Spleen (tissue), 11 donors: ENCODE data around the gene ANO2. TPM values are rescaled to one million over a fixed set of nuclear protein-coding genes. Genes with fewer than 3 reads are reported as not detected.

Source experiments
- DNase-seq: peaks from one replicate; pipeline ENCODE4 v3.0.0-alpha.2; 2020
- H3K27ac ChIP-seq, 8 donors: fragments of 200-600 bp; sonication (generic) in 7 of 8; 1 replicate in 4 of 8; 2 replicates in 4 of 8; pipeline versions ENCODE4 v1.5.0 to v1.8.0; 2016 to 2021; ENCODE audit warnings: inconsistent platforms in 4 of 8, mild to moderate bottlenecking in 4 of 8, moderate library complexity in 1 of 8
- H3K27me3 ChIP-seq, 7 donors: fragments of 200-600 bp; sonication (generic) in 6 of 7; replicated peaks in 1 of 7; 1 replicate in 4 of 7; 2 replicates in 3 of 7; pipeline versions ENCODE4 v1.5.0 to v1.8.0; 2016 to 2021; ENCODE audit warnings: inconsistent platforms in 3 of 7, mild to moderate bottlenecking in 1 of 7
- H3K36me3 ChIP-seq, 6 donors: fragments of 200-600 bp; sonication (generic) in 5 of 6; 1 replicate in 4 of 6; 2 replicates in 2 of 6; pipeline versions ENCODE4 v1.5.0 to v1.8.0; 2016 to 2021; ENCODE audit warnings: inconsistent platforms in 2 of 6
- H3K4me1 ChIP-seq, 6 donors: fragments of 200-600 bp; sonication (generic) in 5 of 6; 1 replicate in 3 of 6; 2 replicates in 3 of 6; pipeline versions ENCODE4 v1.5.0 to v1.8.0; 2016 to 2021; ENCODE audit warnings: inconsistent platforms in 3 of 6
- H3K4me3 ChIP-seq, 8 donors: fragments of 200-600 bp; sonication (generic) in 7 of 8; 1 replicate in 4 of 8; 2 replicates in 4 of 8; pipeline versions ENCODE4 v1.5.0 to v1.8.0; 2016 to 2021; ENCODE audit warnings: inconsistent platforms in 4 of 8, mild to moderate bottlenecking in 4 of 8, moderate library complexity in 2 of 8
- H3K9me3 ChIP-seq, 8 donors: fragments of 200-600 bp; sonication (generic) in 7 of 8; 1 replicate in 4 of 8; 2 replicates in 4 of 8; pipeline versions ENCODE4 v1.5.0 to v1.8.0; 2016 to 2021; ENCODE audit warnings: inconsistent platforms in 4 of 8
- CTCF ChIP-seq, 11 experiments: fragments of 200-600 bp in 7 of 11; fragments of 450-650 bp in 4 of 11; sonication (generic) in 4 of 11; IDR thresholded peaks in 8 of 11; conservative IDR thresholded peaks in 3 of 11; 1 replicate in 7 of 11; 2 replicates in 4 of 11; pipeline versions ENCODE4 v1.4.0 to v1.8.0; 2016 to 2021; ENCODE audit warnings: antibody characterized with exemption in 11 of 11, inconsistent platforms in 4 of 11, mild to moderate bottlenecking in 1 of 11
- POLR2A ChIP-seq, 3 donors: fragments of 450-650 bp; IDR thresholded peaks; one replicate each; pipeline ENCODE4 v1.5.1; 2017; ENCODE audit warnings: antibody characterized with exemption in 3 of 3, mild to moderate bottlenecking in 1 of 3
- POLR2AphosphoS5 ChIP-seq, 3 donors: sonication (generic); formaldehyde crosslinking; IDR thresholded peaks; one replicate each; pipeline ENCODE4 v1.5.1; 2017; ENCODE audit warnings: antibody characterized with exemption in 3 of 3
- WGBS, 5 donors: extraction: QIAGEN DNeasy Blood & Tissue Kit in 3 of 5; methylation state at CpG; one replicate each; pipeline versions ENCODE4 v1.1.5 to v1.1.7; 2013 to 2018; 5-methylcytosine and 5-hydroxymethylcytosine counted together
- intact Hi-C: fragments of 100-400 bp; cut with DNase I; formaldehyde crosslinking; loops from one replicate; pipeline ENCODE4 v1.15.0; 2023; ENCODE audit warnings: low total_unique reads
- polyA plus RNA-seq, 3 donors: library from polyadenylated mRNA; stranded (reverse); fragments of 200-250 nt; gene quantifications; one replicate each; pipeline ENCODE4 v1.2.1, GENCODE V29; 2013
- total RNA-seq, 7 donors: library from RNA; depleted of rRNA in 3 of 7; stranded (reverse); fragments of >200 nt in 3 of 7; fragmentation: NEBNext Ultra II Directional in 4 of 7; extraction: Animal tissue kit (Norgen Biotek cat#: 25700) in 4 of 7; gene quantifications; one replicate each; pipeline versions ENCODE4 v1.1.0 to v1.2.1, GENCODE V29; 2016 to 2021
- donor health status: healthy with polysubstance abuse.
- donor health status: DM: no; HTN: no; CAD: no; lungs with moderate emphysema.
- donor health status: DM: no; HTN: no; CAD: no.
- donor health status: Bipolar disorder and iron deficiency.
- donor health status: healthy.
- donor health status: DM: no; HTN: no; CAD: no.
- donor health status: DM: yes; HTN: yes; CAD: no.

The ANO2 gene
- total and polyA plus RNA-seq, 10 donors: 1.1 to 35.1 (median 14.2) TPM

GRCh38 chr12:5586201-5586600, 358.9 kb downstream of the ANO2 start:
- no peaks in the 10 kb centered on the region for H3K4me1 ChIP-seq
- no peak for DNase-seq
- H3K36me3 ChIP-seq: no peaks in the 10 kb centered on the region
- TF ChIP-seq CTCF (IDR thresholded peaks at IDR 0.05 in 8 of 11, conservative IDR thresholded peaks at IDR 0.05 in 3 of 11): no peak
- no peak for TF ChIP-seq POLR2AphosphoS5 (IDR thresholded peaks at IDR 0.05)
- TF ChIP-seq POLR2A (IDR thresholded peaks at IDR 0.05): no peak
- 65 to 84% (median 70%) methylated on average over 4 of the region's 4 CpGs for WGBS, 5 donors
- H3K9me3 ChIP-seq: no peaks in the 10 kb centered on the region
- no peak overlapping the region for H3K27ac ChIP-seq
- H3K4me3 ChIP-seq: no peak overlapping the region
- peaks cover 0 to 7% (median 0%) of the 10 kb centered on the region in 7 donors for H3K27me3 ChIP-seq
- intact Hi-C loops: no loop called here

- 76 to 95% (median 80%) methylated on average over 4 of the region's 4 CpGs for WGBS, 5 donors
- no peaks in the 10 kb centered on the region for H3K36me3 ChIP-seq
- no peak overlapping the region for H3K27ac ChIP-seq
- H3K27me3 ChIP-seq: peaks cover 0 to 7% (median 0%) of the 10 kb centered on the region in 7 donors
- no peaks in the 10 kb centered on the region for H3K9me3 ChIP-seq
- no peak for DNase-seq
- no peak for TF ChIP-seq POLR2A (IDR thresholded peaks at IDR 0.05)
- TF ChIP-seq POLR2AphosphoS5 (IDR thresholded peaks at IDR 0.05): no peak
- no peak for TF ChIP-seq CTCF (IDR thresholded peaks at IDR 0.05 in 8 of 11, conservative IDR thresholded peaks at IDR 0.05 in 3 of 11)
- intact Hi-C loops: no loop called here
- H3K4me3 ChIP-seq: no peak overlapping the region
- no peaks in the 10 kb centered on the region for H3K4me1 ChIP-seq
Measured at GRCh38 chr12:5585178-5585577, 359.9 kb downstream of the ANO2 start.

GRCh38 chr12:5584412-5585175, 360.5 kb downstream of the ANO2 start:
- no peak for DNase-seq
- Histone ChIP-seq H3K4me1 (no peaks in the 10 kb centered on the region), H3K36me3 (no peaks in the 10 kb centered on the region), H3K4me3 (no peak overlapping the region), H3K27me3 (peaks cover 0 to 7% (median 0%) of the 10 kb centered on the region in 7 donors), H3K27ac (no peak overlapping the region), H3K9me3 (no peaks in the 10 kb centered on the region)
- no peak for TF ChIP-seq POLR2AphosphoS5 (IDR thresholded peaks at IDR 0.05)
- no peak for TF ChIP-seq CTCF (IDR thresholded peaks at IDR 0.05 in 8 of 11, conservative IDR thresholded peaks at IDR 0.05 in 3 of 11)
- no peak for TF ChIP-seq POLR2A (IDR thresholded peaks at IDR 0.05)
- intact Hi-C loops: no loop called here
- 64 to 82% (median 80%) methylated on average over 9 of the region's 9 CpGs for WGBS, 5 donors

- no peak overlapping the region for H3K4me3 ChIP-seq
- WGBS, 5 donors: 83 to 96% (median 88%) methylated on average over 4 of the region's 4 CpGs
Measured at GRCh38 chr12:5582541-5582940, 362.5 kb downstream of the ANO2 start.

More at GRCh38 chr12:5582541-5582940, 362.5 kb downstream of the ANO2 start:
- Histone ChIP-seq H3K9me3 (no peaks in the 10 kb centered on the region), H3K27me3 (peaks cover 0 to 7% (median 0%) of the 10 kb centered on the region in 7 donors), H3K36me3 (no peaks in the 10 kb centered on the region), H3K4me1 (no peaks in the 10 kb centered on the region), H3K27ac (no peak overlapping the region)
- intact Hi-C loops: no loop called here
- no peak for DNase-seq
- no peak for TF ChIP-seq POLR2AphosphoS5 (IDR thresholded peaks at IDR 0.05)
